A549 treated with DMSO at 1 μM for 4 hours (cell line): ENCODE results near the gene MYO15B. TPM values are rescaled to one million over a fixed set of nuclear protein-coding genes. Genes with fewer than 3 reads are reported as not detected.

Experiments used
- total RNA-seq: library from RNA; stranded (reverse); fragments of 200-300 nt; extraction: Qiagen RNA extraction; gene quantifications from 5 replicates; pipeline ENCODE4 v1.2.3, GENCODE V29; 2022; ENCODE audit warnings: low read depth

MYO15B gene
- total RNA-seq = 45.2 to 59.3 TPM (median 52.1 TPM) in 5 replicates

DNA sequence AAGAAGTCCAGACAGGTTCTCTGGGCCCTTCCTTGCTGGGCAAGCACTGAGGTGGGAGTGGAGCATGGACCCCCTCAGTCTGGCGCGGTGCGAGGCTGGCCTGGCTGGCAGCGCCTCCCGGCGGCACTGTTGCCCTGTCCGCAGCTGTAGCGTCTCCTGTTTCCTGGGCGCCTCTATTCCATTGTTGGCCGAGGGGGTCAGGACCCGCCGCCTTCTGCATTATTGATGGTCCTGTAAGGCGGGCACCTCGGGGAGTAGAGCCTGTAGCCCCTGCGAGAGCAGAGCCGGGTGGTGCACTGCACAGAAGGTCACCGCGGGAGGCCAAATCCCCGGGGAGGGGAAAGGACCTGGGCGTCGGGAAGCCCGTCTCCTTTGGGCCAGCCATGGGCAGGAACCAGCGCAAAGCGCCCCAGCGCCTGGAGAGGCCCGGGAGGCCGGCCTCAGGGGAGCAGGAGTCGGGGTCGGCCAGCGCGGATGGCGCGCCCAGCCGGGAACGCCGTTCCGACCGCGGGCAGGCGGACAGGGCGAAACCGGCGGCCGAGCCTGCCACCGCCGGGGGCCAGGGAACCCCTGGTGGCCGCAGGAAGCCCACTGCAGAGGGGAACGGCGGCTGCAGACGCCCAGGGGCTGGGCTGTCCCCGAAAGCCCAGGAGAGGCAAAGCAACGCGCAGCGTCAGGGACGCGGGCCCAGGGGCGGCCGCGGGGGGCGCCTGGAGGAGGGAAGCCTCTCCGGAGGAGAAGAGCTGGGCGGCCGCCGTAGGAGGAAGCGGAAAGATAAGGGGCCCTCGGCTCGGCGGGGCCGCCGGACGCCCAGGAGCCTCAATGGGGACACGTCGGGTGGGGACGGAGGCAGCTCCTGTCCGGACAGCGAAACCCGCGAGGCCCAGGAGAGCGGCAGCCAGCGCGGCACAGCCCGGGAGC, at the start of gene MYO15B:
TSS of gene MYO15B (plus strand) at position 126 of the 921 bp plus-strand sequence. CDS start at position 384, 258 bp downstream.

DNA sequence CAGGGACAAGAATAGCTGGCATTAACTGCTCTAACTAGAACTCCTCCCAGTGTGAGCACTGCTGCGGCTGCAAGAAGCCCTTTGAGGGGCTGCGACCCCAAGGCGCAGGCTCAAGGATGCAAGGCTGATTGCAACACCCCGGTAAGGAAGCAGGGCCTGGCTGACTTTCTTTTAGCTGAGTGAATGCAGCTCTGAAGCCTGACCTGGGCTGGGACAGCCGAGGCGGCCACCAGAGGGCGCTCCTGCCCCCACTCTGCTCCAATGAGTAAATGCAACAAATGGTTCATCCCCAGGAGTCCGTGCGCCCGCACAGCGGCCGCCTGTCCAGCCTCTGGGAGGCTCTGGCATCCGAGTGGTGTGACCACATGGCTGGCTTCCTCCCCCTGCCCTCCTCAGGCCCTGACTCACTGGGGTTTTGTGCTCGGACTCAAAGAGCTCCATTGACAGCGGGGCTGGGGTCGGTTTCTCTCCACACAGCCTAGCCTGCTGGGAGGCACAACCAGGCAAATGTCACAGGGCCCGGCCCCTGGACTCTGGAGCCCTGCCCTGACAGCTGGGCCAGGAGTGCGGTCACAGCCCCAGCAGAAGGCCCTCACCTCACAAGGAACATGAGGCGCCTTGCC, 45.4 kb downstream of the MYO15B start, which contains the start of gene SMIM5:
TSS of gene SMIM5 (plus strand) at position 572 of the 623 bp plus-strand sequence. CDS start 6,768 bp downstream, outside the sequence.

DNA sequence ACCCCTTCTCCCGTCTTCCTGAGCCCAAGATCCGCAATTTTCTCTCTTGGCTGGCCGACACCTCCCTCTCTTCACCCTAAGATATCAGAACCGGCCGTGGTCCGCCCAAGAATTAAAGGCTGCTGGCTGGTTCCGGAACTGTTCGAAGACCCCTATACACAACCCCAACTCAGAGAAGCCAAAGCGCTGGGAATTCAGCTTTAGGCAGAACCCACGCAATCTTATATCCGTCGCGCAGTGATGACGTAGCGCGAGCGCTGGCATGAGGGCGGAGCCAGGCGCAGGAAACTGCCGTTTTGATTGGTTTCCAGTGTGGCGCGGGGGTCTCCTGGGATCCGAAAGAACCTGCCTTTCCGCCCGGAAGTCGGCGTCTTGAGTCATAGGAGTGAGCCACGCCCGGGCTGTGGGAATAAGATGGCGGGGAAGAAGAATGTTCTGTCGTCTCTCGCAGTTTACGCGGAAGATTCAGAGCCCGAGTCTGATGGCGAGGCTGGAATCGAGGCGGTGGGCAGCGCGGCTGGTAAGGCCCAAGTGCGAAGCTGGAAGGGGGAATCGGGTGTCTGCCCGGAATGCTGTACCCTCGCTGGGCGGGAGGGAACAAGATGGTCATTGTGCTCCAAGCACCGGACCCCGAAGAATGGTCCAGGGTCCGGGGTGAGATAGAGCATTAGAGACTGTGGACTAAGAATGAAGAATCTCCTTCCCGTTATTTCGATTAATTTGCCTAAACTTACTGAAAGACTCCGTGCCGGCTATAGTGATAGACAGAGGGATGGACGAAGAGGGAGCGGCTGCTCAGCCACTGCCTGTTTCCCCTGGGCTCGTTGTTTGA, 79.6 kb downstream of the MYO15B start, which contains the start of the genes RECQL5 and SAP30BP:
TSS of gene RECQL5 (minus strand) at position 196 of the 832 bp plus-strand sequence. CDS start 597 bp downstream, outside the sequence.
TSS of gene SAP30BP (plus strand) at position 380 of the 832 bp plus-strand sequence. CDS start at position 415, 35 bp downstream.

Other genes with a start within 250 kb of the MYO15B start
- gene GRB2, start 182.1 kb upstream of the MYO15B start, total RNA-seq = 87.7 to 118 TPM (median 107 TPM) in 5 replicates
- gene TMEM94, start 131.2 kb upstream of the MYO15B start, total RNA-seq = 41.1 to 55.0 TPM (median 45.5 TPM) in 5 replicates
- gene CASKIN2, start 72.3 kb upstream of the MYO15B start, total RNA-seq = 8.2 to 12.4 TPM (median 11.1 TPM) in 5 replicates
- gene TSEN54, start 71.3 kb upstream of the MYO15B start, total RNA-seq = 26.6 to 51.1 TPM (median 43.3 TPM) in 5 replicates
- gene LLGL2, start 62.1 kb upstream of the MYO15B start, total RNA-seq = 21.4 to 28.2 TPM (median 25.4 TPM) in 5 replicates
- 0.55 to 0.83 TPM (median 0.64 TPM) in 5 replicates for gene SMIM5, start 45.6 kb downstream of the MYO15B start, total RNA-seq
- gene RECQL5, start 79.4 kb downstream of the MYO15B start, total RNA-seq = 18.7 to 27.1 TPM (median 26.1 TPM) in 5 replicates
- 97.6 to 105 TPM (median 103 TPM) in 5 replicates for gene SAP30BP, start 79.5 kb downstream of the MYO15B start, total RNA-seq
- 44.5 to 54.7 TPM (median 48.0 TPM) in 5 replicates for gene ITGB4, start 133.7 kb downstream of the MYO15B start, total RNA-seq
- gene GALK1, start 177.4 kb downstream of the MYO15B start, total RNA-seq = 51.8 to 72.3 TPM (median 62.1 TPM) in 5 replicates
- gene UNK, start 197.0 kb downstream of the MYO15B start, total RNA-seq = 24.8 to 36.3 TPM (median 30.6 TPM) in 5 replicates